ENCODE measurements around the gene POLR3H.

Gene POLR3H

DNA sequence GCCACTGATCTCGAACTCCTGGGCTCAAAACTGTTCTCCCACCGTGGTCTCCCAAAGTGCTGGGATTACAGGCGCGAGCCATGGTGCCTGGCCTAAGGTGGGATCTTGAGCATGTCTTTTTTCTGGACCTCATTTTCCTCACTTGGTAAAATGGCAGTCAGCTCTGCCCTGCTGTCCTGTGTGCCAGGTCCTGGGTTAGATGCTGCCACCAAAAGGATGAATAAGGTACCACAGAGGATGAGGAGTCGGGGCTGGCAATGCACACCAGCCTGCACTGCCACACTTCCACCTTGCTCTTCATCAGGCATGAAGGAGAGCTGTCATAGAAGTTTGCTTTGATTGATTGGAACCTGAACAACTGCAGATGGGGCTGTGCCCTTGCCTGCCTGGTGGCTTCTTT lies 43.1 kb downstream of the POLR3H start:
- H3K4me1 ChIP-seq (ENCODE audit: control insufficient read depth in 1 of 2, insufficient read depth in 1 of 2, low read depth in 1 of 2, low read length in 1 of 2) = no peaks in the 10 kb centered on the region
- peaks cover 35% of the 10 kb centered on the region for H3K36me3 ChIP-seq
- H3K4me3 ChIP-seq (ENCODE audit: low read depth in 1 of 2, low read length in 1 of 2) = no peak overlapping the region
- no peaks in the 10 kb centered on the region for H3K9me3 ChIP-seq
- no peak overlapping the region for H3K27ac ChIP-seq
- TF ChIP-seq, protein P1, sequence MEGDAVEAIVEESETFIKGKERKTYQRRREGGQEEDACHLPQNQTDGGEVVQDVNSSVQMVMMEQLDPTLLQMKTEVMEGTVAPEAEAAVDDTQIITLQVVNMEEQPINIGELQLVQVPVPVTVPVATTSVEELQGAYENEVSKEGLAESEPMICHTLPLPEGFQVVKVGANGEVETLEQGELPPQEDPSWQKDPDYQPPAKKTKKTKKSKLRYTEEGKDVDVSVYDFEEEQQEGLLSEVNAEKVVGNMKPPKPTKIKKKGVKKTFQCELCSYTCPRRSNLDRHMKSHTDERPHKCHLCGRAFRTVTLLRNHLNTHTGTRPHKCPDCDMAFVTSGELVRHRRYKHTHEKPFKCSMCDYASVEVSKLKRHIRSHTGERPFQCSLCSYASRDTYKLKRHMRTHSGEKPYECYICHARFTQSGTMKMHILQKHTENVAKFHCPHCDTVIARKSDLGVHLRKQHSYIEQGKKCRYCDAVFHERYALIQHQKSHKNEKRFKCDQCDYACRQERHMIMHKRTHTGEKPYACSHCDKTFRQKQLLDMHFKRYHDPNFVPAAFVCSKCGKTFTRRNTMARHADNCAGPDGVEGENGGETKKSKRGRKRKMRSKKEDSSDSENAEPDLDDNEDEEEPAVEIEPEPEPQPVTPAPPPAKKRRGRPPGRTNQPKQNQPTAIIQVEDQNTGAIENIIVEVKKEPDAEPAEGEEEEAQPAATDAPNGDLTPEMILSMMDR (IDR thresholded peaks at IDR 0.05) = no peak
- H3K27me3 ChIP-seq = no peaks in the 10 kb centered on the region

DNA sequence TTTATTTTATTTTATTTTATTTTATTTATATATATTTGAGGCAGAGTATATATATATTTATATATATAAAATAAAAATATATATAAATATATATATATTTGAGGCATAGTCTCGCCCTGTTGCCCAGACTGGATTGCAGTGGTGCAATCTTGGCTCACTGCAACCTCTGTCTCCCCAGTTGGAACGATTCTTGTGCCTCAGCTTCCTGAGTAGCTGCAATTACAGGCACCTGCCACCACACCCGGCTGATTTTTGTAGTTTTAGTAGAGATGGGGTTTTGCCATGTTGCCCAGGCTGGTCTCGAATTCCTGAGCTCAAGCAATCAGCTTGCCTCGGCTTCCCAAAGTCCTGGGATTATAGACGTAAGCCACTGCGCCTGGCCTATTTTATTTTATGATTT lies 44.0 kb downstream of the POLR3H start:
- TF ChIP-seq, protein P1 (IDR thresholded peaks at IDR 0.05) = no peak
- Histone ChIP-seq H3K27ac (no peak overlapping the region), H3K27me3 (no peaks in the 10 kb centered on the region), H3K4me3 (ENCODE audit: low read depth in 1 of 2, low read length in 1 of 2) (no peak overlapping the region), H3K9me3 (no peaks in the 10 kb centered on the region), H3K36me3 (peaks cover 35% of the 10 kb centered on the region), H3K4me1 (ENCODE audit: control insufficient read depth in 1 of 2, insufficient read depth in 1 of 2, low read depth in 1 of 2, low read length in 1 of 2) (no peaks in the 10 kb centered on the region)

DNA sequence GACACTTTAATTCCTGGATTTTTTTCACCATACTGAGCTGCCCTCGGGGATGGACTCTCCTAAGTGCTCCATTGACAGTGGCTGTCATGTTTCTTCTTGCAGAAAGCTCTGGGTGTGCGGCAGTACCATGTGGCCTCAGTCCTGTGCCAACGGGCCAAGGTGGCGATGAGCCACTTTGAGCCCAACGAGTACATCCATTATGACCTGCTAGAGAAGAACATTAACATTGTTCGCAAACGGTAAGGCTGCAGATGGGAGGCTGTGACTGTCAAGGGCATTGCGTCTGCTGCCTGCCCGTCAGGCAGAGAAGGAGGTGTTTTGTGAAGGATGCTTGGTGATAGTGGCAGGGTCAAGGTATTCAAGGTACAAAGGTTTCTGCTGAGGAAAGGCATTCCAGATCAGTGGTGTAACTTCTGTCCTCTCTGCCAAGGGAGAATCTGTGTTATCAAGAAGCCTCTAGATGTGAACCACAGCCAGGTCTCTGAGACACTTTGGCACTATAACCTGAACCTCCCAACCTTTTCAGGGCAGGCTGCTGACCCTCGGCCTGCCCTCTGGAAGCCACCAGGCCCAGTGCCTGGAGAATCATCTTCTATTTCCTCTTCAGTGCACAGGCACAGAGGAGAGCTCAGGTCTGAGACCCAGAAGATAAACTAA lies 44.5 kb downstream of the POLR3H start:
- TF ChIP-seq, protein P1 (IDR thresholded peaks at IDR 0.05) = no peak
- H3K36me3 ChIP-seq = peaks cover 35% of the 10 kb centered on the region
- no peaks in the 10 kb centered on the region for H3K27me3 ChIP-seq

DNA sequence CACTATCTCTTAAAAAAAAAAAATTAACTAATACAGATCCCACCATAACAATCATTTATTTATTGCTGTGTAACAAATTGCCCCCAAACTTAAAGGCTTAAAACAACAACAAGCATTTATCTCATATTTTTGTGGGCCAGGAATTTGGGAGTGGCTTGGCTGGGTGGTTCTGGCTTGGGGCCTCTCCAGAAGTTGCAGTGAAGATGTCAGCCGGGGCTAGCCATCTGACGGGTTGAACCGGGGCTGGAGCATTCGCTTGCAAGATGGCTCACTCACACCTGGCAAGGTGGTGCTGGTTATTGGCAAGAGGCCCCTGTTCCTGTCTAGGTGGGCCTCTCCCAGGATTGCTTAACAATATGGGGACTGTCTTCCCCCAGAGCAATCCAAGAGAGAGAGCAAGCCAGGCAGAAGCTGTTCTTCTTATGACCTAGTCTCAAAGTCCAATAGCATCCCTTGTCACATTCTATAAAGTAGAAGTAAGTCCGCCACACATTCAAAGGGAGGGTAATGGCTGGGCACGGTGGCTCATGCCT lies 45.9 kb downstream of the POLR3H start:
- Histone ChIP-seq H3K4me1 (ENCODE audit: control insufficient read depth in 1 of 2, insufficient read depth in 1 of 2, low read depth in 1 of 2, low read length in 1 of 2) (no peaks in the 10 kb centered on the region), H3K9me3 (no peaks in the 10 kb centered on the region), H3K27ac (no peak overlapping the region), H3K27me3 (no peaks in the 10 kb centered on the region), H3K4me3 (ENCODE audit: low read depth in 1 of 2, low read length in 1 of 2) (no peak overlapping the region), H3K36me3 (peaks cover 35% of the 10 kb centered on the region)
- TF ChIP-seq, protein P1 (IDR thresholded peaks at IDR 0.05) = no peak

More for the DNA sequence above, 44.5 kb downstream of the POLR3H start:
- Histone ChIP-seq H3K4me1 (ENCODE audit: control insufficient read depth in 1 of 2, insufficient read depth in 1 of 2, low read depth in 1 of 2, low read length in 1 of 2) (no peaks in the 10 kb centered on the region), H3K27ac (no peak overlapping the region), H3K9me3 (no peaks in the 10 kb centered on the region), H3K4me3 (ENCODE audit: low read depth in 1 of 2, low read length in 1 of 2) (no peak overlapping the region)

DNA sequence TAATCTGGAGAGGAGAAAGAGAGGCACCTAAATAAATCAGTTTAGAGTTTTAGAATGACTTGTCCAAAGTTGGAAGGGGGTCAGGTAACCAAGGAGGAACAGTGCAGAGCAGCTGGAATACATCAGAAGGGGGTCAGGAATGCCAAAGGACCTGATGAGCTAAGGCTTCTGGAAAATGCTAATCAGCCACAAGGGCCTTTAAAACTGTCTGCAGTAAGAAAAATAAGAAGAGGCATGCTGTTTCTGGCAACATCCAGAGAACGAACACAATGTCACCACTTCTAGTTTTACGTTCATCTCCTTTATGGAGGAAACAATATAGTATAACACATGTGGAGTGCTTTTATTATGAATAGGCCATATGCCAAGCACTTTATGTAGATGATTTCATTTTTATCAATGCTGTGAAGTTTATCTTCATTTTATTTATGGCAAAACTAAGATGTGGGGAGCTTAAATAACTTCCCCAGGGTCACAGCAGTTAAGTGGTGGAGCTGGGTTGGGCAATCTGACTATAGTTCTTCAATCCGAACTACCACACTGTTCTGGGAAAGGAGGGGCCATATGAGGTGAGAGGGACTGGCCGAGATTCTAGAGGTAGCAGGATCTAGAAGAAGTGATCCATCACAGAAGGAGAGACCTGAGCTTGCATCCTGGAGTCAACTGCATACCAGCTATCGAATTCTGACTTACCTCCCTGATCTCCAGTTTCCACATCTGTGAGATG lies 52.7 kb downstream of the POLR3H start:
- Histone ChIP-seq H3K36me3 (no peaks in the 10 kb centered on the region), H3K27me3 (no peaks in the 10 kb centered on the region), H3K4me1 (ENCODE audit: control insufficient read depth in 1 of 2, insufficient read depth in 1 of 2, low read depth in 1 of 2, low read length in 1 of 2) (peaks cover 19 to 24% of the 10 kb centered on the region in 2 experiments), H3K9me3 (no peaks in the 10 kb centered on the region), H3K27ac (no peak overlapping the region), H3K4me3 (ENCODE audit: low read depth in 1 of 2, low read length in 1 of 2) (no peak overlapping the region)
- TF ChIP-seq, protein P1 (IDR thresholded peaks at IDR 0.05) = no peak
